LNCaP clone FGC (cell line): Measurements from ENCODE around the gene ATR.

ENCODE experiments used
- DNase-seq: peaks from one replicate; pipeline ENCODE4 v3.0.0-alpha.2; 2011; ENCODE audit warnings: low read depth
- H3K4me3 ChIP-seq: 2 replicates; pipeline ENCODE4 v1.5.1; 2011; ENCODE audit warnings: mild to moderate bottlenecking, low read depth, low read length, control low read depth
- TF ChIP-seq, protein P1 (sequence below): IDR thresholded peaks from 2 replicates; pipeline ENCODE4 v1.5.1; 2012; ENCODE audit warnings: mild to moderate bottlenecking; ENCODE audit not compliant: control insufficient read depth, insufficient read depth; ENCODE audit errors: extremely low read depth

The ATR gene

DNA sequence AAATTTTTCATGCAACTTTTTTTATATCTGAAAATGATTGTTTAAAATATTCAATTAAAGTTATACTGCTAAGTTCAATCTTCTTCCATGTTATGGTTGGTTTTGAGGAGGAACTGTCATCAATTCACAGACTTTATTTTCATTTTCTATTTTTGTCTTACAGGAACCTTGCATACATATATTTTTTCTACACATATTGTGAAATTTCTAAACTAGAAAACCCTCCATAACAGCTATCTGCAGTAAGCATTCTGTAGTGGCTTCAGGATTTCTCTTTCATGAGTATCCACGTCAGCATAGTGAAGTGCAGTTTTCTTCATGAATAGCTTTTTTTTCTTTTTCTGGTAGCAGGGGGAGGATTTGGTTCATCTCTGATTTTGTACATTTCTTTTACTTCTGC is 48.2 kb downstream of the ATR start:
- DNase-seq: no peak
- no peak overlapping the region for H3K4me3 ChIP-seq
- TF ChIP-seq, protein P1, sequence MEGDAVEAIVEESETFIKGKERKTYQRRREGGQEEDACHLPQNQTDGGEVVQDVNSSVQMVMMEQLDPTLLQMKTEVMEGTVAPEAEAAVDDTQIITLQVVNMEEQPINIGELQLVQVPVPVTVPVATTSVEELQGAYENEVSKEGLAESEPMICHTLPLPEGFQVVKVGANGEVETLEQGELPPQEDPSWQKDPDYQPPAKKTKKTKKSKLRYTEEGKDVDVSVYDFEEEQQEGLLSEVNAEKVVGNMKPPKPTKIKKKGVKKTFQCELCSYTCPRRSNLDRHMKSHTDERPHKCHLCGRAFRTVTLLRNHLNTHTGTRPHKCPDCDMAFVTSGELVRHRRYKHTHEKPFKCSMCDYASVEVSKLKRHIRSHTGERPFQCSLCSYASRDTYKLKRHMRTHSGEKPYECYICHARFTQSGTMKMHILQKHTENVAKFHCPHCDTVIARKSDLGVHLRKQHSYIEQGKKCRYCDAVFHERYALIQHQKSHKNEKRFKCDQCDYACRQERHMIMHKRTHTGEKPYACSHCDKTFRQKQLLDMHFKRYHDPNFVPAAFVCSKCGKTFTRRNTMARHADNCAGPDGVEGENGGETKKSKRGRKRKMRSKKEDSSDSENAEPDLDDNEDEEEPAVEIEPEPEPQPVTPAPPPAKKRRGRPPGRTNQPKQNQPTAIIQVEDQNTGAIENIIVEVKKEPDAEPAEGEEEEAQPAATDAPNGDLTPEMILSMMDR: no peak

DNA sequence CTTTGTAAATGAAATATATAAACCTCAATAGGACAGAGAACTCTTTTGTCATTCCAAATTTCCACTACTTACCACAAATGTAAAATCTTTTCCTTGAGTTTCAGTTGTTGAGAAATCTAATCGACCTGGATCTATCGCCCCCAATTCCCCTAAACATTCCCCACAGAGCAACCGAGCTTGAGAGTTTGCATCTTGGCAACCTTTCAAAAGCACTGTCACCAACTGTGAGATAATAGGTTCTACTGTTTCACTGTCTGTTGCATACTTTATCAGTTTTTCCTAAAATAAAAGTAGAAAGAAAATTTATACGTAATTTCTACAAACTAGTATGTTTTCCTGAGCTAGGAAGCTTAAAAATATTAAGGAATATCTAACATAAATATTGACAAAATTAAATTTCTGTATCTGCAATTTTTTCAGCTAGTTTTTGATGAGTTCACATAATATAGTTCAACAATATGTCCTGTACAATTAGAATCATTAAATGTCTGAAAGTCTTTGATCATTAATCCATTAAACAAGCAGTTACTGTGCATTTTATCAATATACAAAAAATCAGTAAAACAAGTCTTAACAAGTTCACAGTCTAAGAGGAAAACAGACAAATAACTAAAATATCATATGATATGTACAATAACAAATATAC is 54.5 kb downstream of the ATR start:
- H3K4me3 ChIP-seq: no peak overlapping the region
- DNase-seq: no peak
- TF ChIP-seq, protein P1: no peak

DNA sequence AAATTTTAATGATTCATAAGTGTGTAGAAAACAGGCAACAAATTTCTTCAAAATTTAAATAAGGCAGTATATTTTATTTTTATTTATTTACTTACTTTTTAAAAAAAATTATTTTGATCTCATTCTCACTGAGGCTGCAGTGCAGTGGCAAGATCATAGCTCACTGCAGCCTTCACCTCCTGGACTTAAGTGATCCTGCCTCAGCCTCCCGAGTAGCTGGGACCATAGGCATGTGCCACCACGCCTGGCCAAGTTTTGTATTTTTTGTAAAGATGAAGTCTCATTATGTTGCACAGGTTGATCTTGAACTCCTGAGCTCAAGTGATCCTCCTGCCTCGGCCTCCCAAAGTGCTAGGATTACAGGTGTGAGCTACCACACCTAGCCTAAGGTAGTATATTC is 69.5 kb downstream of the ATR start:
- DNase-seq: no peak
- no peak overlapping the region for H3K4me3 ChIP-seq
- TF ChIP-seq, protein P1: no peak

DNA sequence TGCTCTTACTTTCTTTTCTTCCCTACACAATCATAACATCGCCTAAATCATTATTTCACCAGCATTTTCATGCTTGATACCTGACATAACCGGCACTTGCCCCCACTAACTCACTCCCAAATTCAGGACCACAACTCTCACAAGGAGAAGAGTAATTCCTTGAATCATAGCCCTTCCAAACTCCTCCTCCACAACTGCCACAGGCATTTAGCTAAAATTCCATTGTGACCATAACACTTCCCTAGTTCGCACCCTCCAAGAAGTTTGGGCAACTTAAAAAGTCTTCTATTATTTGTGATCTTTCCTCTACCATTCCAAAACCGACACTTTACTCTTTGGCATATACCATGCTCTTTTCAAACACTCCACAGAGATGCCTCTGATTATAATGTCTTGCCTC is 71.3 kb downstream of the ATR start:
- DNase-seq: no peak
- TF ChIP-seq, protein P1: no peak

DNA sequence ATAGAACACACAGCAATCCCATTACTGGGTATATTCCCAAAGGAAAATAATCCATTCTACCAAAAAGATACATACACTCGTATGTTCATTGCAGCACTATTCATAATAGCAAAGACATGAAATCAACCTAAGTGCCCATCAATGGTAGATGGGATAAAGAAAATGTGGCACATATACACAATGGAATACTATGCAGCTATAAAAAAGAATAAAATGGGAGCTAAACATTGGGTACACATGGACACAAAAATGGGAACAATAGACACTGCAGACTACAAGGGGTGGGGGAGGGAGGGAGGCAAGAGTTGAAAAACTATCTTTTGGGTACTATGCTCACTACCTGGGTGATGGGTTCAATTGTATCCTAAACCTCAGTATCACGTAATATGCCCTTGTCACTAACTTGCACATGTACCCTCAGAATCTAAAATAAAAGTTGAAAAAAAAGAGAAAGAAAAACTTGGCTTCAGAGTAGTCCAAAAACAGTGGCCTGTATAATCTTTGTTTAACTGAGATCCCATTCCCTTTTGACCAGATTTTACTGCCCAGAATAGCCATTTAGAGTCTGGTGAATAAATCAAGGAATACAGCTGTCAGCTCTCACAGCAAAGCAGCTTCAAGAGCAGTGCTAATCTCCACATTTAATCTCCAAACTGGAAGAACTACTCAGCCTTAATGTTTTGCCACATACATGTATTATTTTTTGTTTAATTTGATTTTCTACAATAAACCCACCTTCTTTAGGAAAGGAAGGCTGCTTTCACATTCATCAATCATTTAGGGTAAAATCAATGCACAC is 76.1 kb downstream of the ATR start:
- no peak overlapping the region for H3K4me3 ChIP-seq
- TF ChIP-seq, protein P1: no peak
- no peak for DNase-seq

More for the DNA sequence above, 71.3 kb downstream of the ATR start:
- no peak overlapping the region for H3K4me3 ChIP-seq

DNA sequence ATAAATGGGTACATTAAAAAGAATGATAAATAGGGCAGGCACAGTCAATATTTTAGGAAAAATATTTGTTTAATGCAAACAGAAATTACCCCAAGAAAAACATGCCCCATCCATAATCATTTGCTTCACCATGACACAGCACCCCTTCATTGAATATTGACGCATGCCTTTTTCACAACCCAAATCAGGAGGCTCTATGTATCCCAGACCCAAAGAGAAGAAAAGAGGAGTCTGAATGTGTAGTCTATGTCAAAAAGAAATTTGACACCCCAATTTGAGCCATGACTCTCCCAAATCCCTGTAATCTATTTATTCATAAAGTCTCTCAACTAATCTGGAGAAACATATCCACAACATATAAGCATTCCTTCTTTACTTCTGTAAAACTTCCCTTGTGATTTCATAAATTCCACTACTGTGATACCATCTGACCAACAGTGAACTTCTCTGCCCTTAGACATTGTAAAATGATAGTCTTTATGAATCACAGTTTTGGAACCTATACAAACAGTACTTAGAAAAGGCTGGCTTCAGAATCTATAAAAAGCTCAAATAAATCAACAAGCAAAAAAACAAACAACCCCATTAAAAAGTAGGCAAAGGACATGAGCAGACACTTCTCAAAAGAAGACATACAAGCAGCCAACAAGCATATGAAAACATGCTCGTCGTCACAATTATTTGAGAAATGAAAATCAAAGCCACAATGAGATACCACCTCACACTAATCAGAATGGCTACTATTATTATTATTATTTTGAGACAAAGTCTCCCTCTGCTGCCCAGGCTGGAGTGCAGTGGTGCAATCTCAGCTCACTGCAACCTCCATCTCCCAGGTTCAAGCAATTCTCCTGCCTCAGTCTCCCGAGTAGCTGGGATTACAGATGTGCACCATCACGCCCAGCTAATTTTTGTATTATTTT is 77.3 kb downstream of the ATR start:
- peak; percentile 87 for DNase-seq
- TF ChIP-seq, protein P1: no peak

More for the DNA sequence above, 77.3 kb downstream of the ATR start:
- H3K4me3 ChIP-seq: no peak overlapping the region
